Neural crest cell (in vitro differentiated cells): Measurements from ENCODE around the gene LRRC9. TPM values are rescaled to one million over a fixed set of nuclear protein-coding genes. Genes with fewer than 3 reads are reported as not detected.
"Not testable (repeated sequence)": the region's sequence is repeated elsewhere in the genome, so short reads cannot be mapped to it uniquely, and the experiment has no call there.

Source experiments
- DNase-seq: peaks from one replicate; pipeline ENCODE4 v3.0.0; 2021; ENCODE audit warnings: low read depth, mixed read lengths, low spot score
- H3K27ac Mint-ChIP-seq: one replicate; pipeline ENCODE4 v1.8.0; 2021; ENCODE audit warnings: mild to moderate bottlenecking, mixed read lengths; ENCODE audit not compliant: unreplicated experiment
- H3K27me3 Mint-ChIP-seq: 2 replicates; pipeline ENCODE4 v1.8.0; 2021; ENCODE audit warnings: low read depth, mild to moderate bottlenecking, mixed read lengths
- H3K36me3 Mint-ChIP-seq: 2 replicates; pipeline ENCODE4 v1.8.0; 2021; ENCODE audit warnings: low read depth, mild to moderate bottlenecking, mixed read lengths
- H3K4me1 Mint-ChIP-seq: 2 replicates; pipeline ENCODE4 v1.8.0; 2021; ENCODE audit warnings: mixed read lengths
- H3K4me3 Mint-ChIP-seq: one replicate; pipeline ENCODE4 v1.8.0; 2021; ENCODE audit warnings: mild to moderate bottlenecking, mixed read lengths
- H3K9me3 Mint-ChIP-seq: 2 replicates; pipeline ENCODE4 v1.8.0; 2021; ENCODE audit warnings: mixed read lengths
- CTCF ChIP-seq: fragments of 200-600 bp; sonication (generic); conservative IDR thresholded peaks from 2 replicates; pipeline ENCODE4 v1.5.0; 2021; ENCODE audit warnings: antibody characterized with exemption, mild to moderate bottlenecking
- total RNA-seq: library from RNA; stranded (reverse); gene quantifications from 2 replicates; pipeline ENCODE4 v1.2.1, GENCODE V29; 2021

LRRC9 gene
- total RNA-seq, 1 donor from 2014 or later, result 1.0 TPM

GRCh38 chr14:60025571-60025970, 105.6 kb downstream of the LRRC9 start:
- Mint-ChIP-seq H3K4me1 (no peaks in the 10 kb centered on the region), H3K4me3 (no peak overlapping the region), H3K36me3 (no peaks in the 10 kb centered on the region), H3K27me3 (no peaks in the 10 kb centered on the region), H3K27ac (no peak overlapping the region), H3K9me3 (peaks cover 2% of the 10 kb centered on the region)
- no peak for TF ChIP-seq CTCF
- DNase-seq, result no peak

- Mint-ChIP-seq H3K27me3 (no peaks in the 10 kb centered on the region), H3K4me1 (no peaks in the 10 kb centered on the region), H3K9me3 (peaks cover 11% of the 10 kb centered on the region), H3K36me3 (peaks cover 7% of the 10 kb centered on the region), H3K4me3 (no peak overlapping the region), H3K27ac (no peak overlapping the region)
- no peak for DNase-seq
- TF ChIP-seq CTCF, result no peak
These were observed 115.2 kb downstream of the LRRC9 start for GRCh38 chr14:60035177-60035576.

GRCh38 chr14:60047976-60048375, 128.0 kb downstream of the LRRC9 start:
- H3K27me3 Mint-ChIP-seq, H3K27ac Mint-ChIP-seq, H3K4me3 Mint-ChIP-seq, DNase-seq, H3K4me1 Mint-ChIP-seq: not testable (repeated sequence)
- Mint-ChIP-seq H3K9me3 (peaks cover 25% of the 10 kb centered on the region), H3K36me3 (peaks cover 10% of the 10 kb centered on the region)

GRCh38 chr14:60051721-60052221, 131.8 kb downstream of the LRRC9 start:
- peaks cover 3% of the 10 kb centered on the region for H3K9me3 Mint-ChIP-seq
- no peak overlapping the region for H3K27ac Mint-ChIP-seq
- no peak for TF ChIP-seq CTCF
- no peaks in the 10 kb centered on the region for H3K27me3 Mint-ChIP-seq
- no peaks in the 10 kb centered on the region for H3K4me1 Mint-ChIP-seq
- DNase-seq, result no peak
- H3K36me3 Mint-ChIP-seq, result no peaks in the 10 kb centered on the region
- H3K4me3 Mint-ChIP-seq, result no peak overlapping the region

GRCh38 chr14:60058087-60058486, 138.1 kb downstream of the LRRC9 start:
- Mint-ChIP-seq H3K9me3 (no peaks in the 10 kb centered on the region), H3K27me3 (no peaks in the 10 kb centered on the region), H3K4me3 (no peak overlapping the region), H3K36me3 (no peaks in the 10 kb centered on the region), H3K4me1 (no peaks in the 10 kb centered on the region), H3K27ac (no peak overlapping the region)
- TF ChIP-seq CTCF, result no peak
- no peak for DNase-seq

GRCh38 chr14:60061371-60061770, 141.4 kb downstream of the LRRC9 start:
- H3K4me3 Mint-ChIP-seq, result no peak overlapping the region
- TF ChIP-seq CTCF, result no peak
- no peak for DNase-seq
- H3K36me3 Mint-ChIP-seq, result no peaks in the 10 kb centered on the region
- no peaks in the 10 kb centered on the region for H3K9me3 Mint-ChIP-seq
- no peaks in the 10 kb centered on the region for H3K27me3 Mint-ChIP-seq
- no peak overlapping the region for H3K27ac Mint-ChIP-seq
- H3K4me1 Mint-ChIP-seq, result no peaks in the 10 kb centered on the region
